Skeletal muscle satellite cell (primary cell): ENCODE data around the gene THOC7.

Experiments used
- H3K27me3 ChIP-seq: 2 replicates; pipeline ENCODE4 v1.7.0; 2013; ENCODE audit warnings: low read length; ENCODE audit not compliant: control insufficient read depth, insufficient read depth
- H3K36me3 ChIP-seq: 2 replicates; pipeline ENCODE4 v1.7.0; 2013; ENCODE audit warnings: mild to moderate bottlenecking, control low read depth, low read length; ENCODE audit not compliant: insufficient read depth
- H3K4me1 ChIP-seq: 2 replicates; pipeline ENCODE4 v1.7.0; 2013; ENCODE audit warnings: low read length; ENCODE audit not compliant: control insufficient read depth, insufficient read depth
- H3K4me2 ChIP-seq: 2 replicates; pipeline ENCODE4 v1.7.0; 2013; ENCODE audit warnings: mild to moderate bottlenecking, low read length
- H3K4me3 ChIP-seq: 2 replicates; pipeline ENCODE4 v1.7.0; 2013; ENCODE audit warnings: low read length
- H3K9ac ChIP-seq: 2 replicates; pipeline ENCODE4 v1.7.0; 2013; ENCODE audit warnings: mild to moderate bottlenecking, low read depth, low read length, moderate library complexity
- H3K9me3 ChIP-seq: replicated peaks from 2 replicates; pipeline ENCODE4 v1.7.0; 2013; ENCODE audit warnings: mild to moderate bottlenecking, control low read depth, low read length

THOC7 gene

GRCh38 chr3:63857311-63857710 is 6.3 kb downstream of the THOC7 start:
- no peak overlapping the region for H3K4me3 ChIP-seq
- H3K9me3 ChIP-seq, result no peaks in the 10 kb centered on the region
- no peak overlapping the region for H3K9ac ChIP-seq

GRCh38 chr3:63855333-63855940 is 8.2 kb downstream of the THOC7 start:
- Histone ChIP-seq H3K36me3 (no peaks in the 10 kb centered on the region), H3K27me3 (no peaks in the 10 kb centered on the region), H3K4me1 (peaks cover 12% of the 10 kb centered on the region), H3K9me3 (no peaks in the 10 kb centered on the region), H3K9ac (no peak overlapping the region), H3K4me2 (no peak overlapping the region), H3K4me3 (no peak overlapping the region)

More at GRCh38 chr3:63857311-63857710, 6.3 kb downstream of the THOC7 start:
- Histone ChIP-seq H3K4me1 (peaks cover 12% of the 10 kb centered on the region), H3K27me3 (no peaks in the 10 kb centered on the region), H3K4me2 (no peak overlapping the region), H3K36me3 (no peaks in the 10 kb centered on the region)

GRCh38 chr3:63853106-63853505 is 10.5 kb downstream of the THOC7 start:
- Histone ChIP-seq H3K27me3 (no peaks in the 10 kb centered on the region), H3K4me1 (peaks cover 11% of the 10 kb centered on the region), H3K4me3 (no peak overlapping the region), H3K4me2 (no peak overlapping the region), H3K9ac (no peak overlapping the region), H3K9me3 (no peaks in the 10 kb centered on the region), H3K36me3 (no peaks in the 10 kb centered on the region)

DNA sequence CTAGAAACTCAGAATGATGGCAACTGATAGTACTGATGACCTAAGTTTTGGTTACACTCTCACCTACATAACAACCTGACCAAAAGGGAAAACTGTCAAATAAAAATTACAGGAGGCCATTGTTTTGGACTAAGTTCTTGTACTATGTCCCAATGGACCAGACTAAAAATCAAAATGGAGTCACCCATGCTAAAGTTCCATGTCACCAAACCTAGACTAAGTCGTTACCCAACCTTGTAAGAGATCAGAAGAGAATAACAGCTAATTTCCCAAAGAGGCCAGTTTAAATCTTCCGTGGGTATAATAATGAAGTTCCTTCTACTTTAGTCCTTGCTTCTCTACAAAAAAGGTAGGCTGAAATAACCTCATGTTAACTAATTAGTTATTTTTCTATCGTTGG is 12.3 kb downstream of the THOC7 start:
- Histone ChIP-seq H3K4me2 (no peak overlapping the region), H3K9me3 (no peaks in the 10 kb centered on the region), H3K4me1 (no peaks in the 10 kb centered on the region), H3K4me3 (no peak overlapping the region), H3K36me3 (no peaks in the 10 kb centered on the region), H3K9ac (no peak overlapping the region), H3K27me3 (no peaks in the 10 kb centered on the region)

DNA sequence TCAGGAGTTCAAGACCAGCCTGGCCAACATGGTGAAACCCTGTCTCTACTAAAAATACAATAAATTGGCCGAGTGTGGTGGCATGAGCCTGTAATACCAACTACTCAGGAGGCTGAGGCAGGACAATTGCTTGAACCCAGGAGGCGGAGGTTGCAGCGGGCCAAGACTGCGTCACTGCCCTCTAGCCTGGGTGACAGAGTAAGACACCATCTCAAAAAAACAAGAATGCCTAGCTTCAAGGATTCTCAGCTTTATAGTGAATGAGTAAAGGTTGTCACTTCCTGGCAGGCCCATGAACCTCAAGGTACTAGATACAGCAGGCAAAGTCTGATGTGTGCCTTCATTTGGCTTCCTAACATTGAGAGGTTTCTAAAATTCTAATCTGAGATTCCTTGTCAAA is 14.4 kb downstream of the THOC7 start:
- Histone ChIP-seq H3K4me1 (no peaks in the 10 kb centered on the region), H3K36me3 (no peaks in the 10 kb centered on the region), H3K27me3 (no peaks in the 10 kb centered on the region), H3K9ac (no peak overlapping the region), H3K4me3 (no peak overlapping the region), H3K9me3 (no peaks in the 10 kb centered on the region), H3K4me2 (no peak overlapping the region)

- Histone ChIP-seq H3K4me3 (no peak overlapping the region), H3K9me3 (no peaks in the 10 kb centered on the region), H3K36me3 (no peaks in the 10 kb centered on the region), H3K4me1 (no peaks in the 10 kb centered on the region), H3K4me2 (no peak overlapping the region), H3K27me3 (no peaks in the 10 kb centered on the region), H3K9ac (no peak overlapping the region)
These were observed 15.7 kb downstream of the THOC7 start for GRCh38 chr3:63847718-63848450.

- Histone ChIP-seq H3K4me1 (no peaks in the 10 kb centered on the region), H3K4me2 (no peak overlapping the region), H3K9ac (no peak overlapping the region), H3K36me3 (no peaks in the 10 kb centered on the region), H3K9me3 (no peaks in the 10 kb centered on the region), H3K4me3 (no peak overlapping the region), H3K27me3 (no peaks in the 10 kb centered on the region)
These were observed 18.4 kb downstream of the THOC7 start for GRCh38 chr3:63845215-63845614.

GRCh38 chr3:63842127-63842526 is 21.5 kb downstream of the THOC7 start:
- H3K4me1 ChIP-seq, result no peaks in the 10 kb centered on the region
- no peak overlapping the region for H3K4me2 ChIP-seq
- H3K4me3 ChIP-seq, result no peak overlapping the region
- peaks cover 2% of the 10 kb centered on the region for H3K36me3 ChIP-seq
- H3K9me3 ChIP-seq, result no peaks in the 10 kb centered on the region
- no peaks in the 10 kb centered on the region for H3K27me3 ChIP-seq
- no peak overlapping the region for H3K9ac ChIP-seq

GRCh38 chr3:63841704-63842103 is 21.9 kb downstream of the THOC7 start:
- H3K9ac ChIP-seq, result no peak overlapping the region
- H3K36me3 ChIP-seq, result peaks cover 2% of the 10 kb centered on the region
- no peaks in the 10 kb centered on the region for H3K9me3 ChIP-seq
- H3K4me2 ChIP-seq, result no peak overlapping the region
- no peak overlapping the region for H3K4me3 ChIP-seq
- no peaks in the 10 kb centered on the region for H3K4me1 ChIP-seq
- no peaks in the 10 kb centered on the region for H3K27me3 ChIP-seq

GRCh38 chr3:63832395-63832794 is 31.2 kb downstream of the THOC7 start:
- no peaks in the 10 kb centered on the region for H3K27me3 ChIP-seq
- H3K36me3 ChIP-seq, result peaks cover 29% of the 10 kb centered on the region
- no peak overlapping the region for H3K4me3 ChIP-seq
- H3K4me1 ChIP-seq, result no peaks in the 10 kb centered on the region
- H3K9me3 ChIP-seq, result no peaks in the 10 kb centered on the region
- no peak overlapping the region for H3K9ac ChIP-seq
- no peak overlapping the region for H3K4me2 ChIP-seq

GRCh38 chr3:63830526-63830925 is 33.1 kb downstream of the THOC7 start:
- H3K36me3 ChIP-seq, result peaks cover 27% of the 10 kb centered on the region

DNA sequence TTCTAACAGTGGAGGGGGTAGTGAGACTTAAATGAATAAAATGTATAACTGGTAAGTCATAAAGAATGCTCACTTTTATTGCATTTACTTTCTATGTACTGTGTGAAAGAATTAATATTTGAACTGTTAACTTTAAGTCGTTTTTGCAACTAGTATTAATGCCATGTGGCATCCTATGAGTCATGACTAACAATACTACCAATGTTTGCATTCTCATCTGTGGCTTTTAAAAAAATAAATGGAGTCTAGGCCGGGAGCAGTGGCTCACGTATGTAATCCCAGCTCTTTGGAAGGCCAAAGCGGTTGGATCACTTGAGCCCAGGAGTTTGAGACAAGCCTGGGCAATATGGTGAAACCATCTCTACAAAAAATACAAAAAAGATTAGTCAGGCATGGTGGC is 39.3 kb downstream of the THOC7 start:
- no peak overlapping the region for H3K4me3 ChIP-seq
- no peak overlapping the region for H3K4me2 ChIP-seq
- no peak overlapping the region for H3K9ac ChIP-seq
- no peaks in the 10 kb centered on the region for H3K27me3 ChIP-seq
- no peaks in the 10 kb centered on the region for H3K9me3 ChIP-seq
- peaks cover 8% of the 10 kb centered on the region for H3K36me3 ChIP-seq
- peaks cover 6% of the 10 kb centered on the region for H3K4me1 ChIP-seq

More at GRCh38 chr3:63830526-63830925, 33.1 kb downstream of the THOC7 start:
- Histone ChIP-seq H3K27me3 (no peaks in the 10 kb centered on the region), H3K9ac (no peak overlapping the region), H3K9me3 (no peaks in the 10 kb centered on the region), H3K4me1 (no peaks in the 10 kb centered on the region), H3K4me2 (no peak overlapping the region), H3K4me3 (no peak overlapping the region)
